ENCODE measurements around the gene TBC1D4.

TBC1D4 gene

DNA sequence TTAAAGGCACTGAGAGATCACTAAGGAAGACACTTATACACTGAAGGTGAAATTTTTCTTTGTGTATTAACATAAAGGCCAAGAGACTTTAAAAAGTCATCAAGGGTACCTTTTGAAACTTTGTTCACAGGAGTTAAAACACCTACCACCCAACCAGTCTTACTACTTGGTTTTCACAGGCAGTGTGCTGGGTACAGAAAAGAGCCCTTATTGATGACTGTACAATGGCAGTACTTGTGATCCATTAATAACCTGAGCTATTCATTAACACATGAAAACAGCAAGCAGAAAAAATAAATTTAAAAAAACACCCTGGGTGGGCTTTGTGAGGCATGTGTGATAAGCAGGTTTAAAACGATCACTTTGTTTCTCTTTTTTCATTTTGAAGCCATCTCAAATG lies 148.9 kb downstream of the TBC1D4 start:
- no peak overlapping the region for H3K4me3 ChIP-seq (ENCODE audit: low read depth, low read length)
- no peak for DNase-seq (ENCODE audit: low read depth)
- TF ChIP-seq, protein P1, sequence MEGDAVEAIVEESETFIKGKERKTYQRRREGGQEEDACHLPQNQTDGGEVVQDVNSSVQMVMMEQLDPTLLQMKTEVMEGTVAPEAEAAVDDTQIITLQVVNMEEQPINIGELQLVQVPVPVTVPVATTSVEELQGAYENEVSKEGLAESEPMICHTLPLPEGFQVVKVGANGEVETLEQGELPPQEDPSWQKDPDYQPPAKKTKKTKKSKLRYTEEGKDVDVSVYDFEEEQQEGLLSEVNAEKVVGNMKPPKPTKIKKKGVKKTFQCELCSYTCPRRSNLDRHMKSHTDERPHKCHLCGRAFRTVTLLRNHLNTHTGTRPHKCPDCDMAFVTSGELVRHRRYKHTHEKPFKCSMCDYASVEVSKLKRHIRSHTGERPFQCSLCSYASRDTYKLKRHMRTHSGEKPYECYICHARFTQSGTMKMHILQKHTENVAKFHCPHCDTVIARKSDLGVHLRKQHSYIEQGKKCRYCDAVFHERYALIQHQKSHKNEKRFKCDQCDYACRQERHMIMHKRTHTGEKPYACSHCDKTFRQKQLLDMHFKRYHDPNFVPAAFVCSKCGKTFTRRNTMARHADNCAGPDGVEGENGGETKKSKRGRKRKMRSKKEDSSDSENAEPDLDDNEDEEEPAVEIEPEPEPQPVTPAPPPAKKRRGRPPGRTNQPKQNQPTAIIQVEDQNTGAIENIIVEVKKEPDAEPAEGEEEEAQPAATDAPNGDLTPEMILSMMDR (IDR thresholded peaks at IDR 0.05; ENCODE audit: low read depth, low read length, missing control alignments) = no peak
- in situ Hi-C loops (cut with HindIII; ENCODE audit: low sequenced_read_pairs) = no loop called here

DNA sequence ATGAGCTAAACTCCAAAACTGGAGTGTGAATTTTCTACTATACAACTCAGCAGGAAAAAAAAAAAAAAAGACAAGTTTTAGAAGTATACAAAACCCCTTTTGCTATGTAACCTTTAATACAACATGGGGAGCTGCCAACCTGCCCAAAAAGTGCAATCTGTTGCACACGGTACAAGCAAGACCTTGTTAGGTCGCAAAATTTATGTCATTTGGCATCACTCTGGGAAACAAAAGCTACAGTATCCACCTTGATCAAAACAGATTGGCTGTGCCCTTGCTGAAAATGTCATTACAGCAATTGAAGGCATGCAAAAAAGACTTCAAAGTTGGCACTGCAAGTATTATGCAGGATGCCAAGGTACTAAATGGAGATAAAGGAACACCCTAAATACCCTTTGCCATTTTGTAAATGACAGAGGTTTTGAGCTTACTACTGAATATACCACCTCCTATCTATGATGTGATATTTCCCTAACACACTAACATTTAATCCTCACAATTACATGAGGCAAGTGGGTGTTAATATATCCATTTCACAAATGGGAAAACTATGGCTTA lies 150.1 kb downstream of the TBC1D4 start:
- in situ Hi-C loops (cut with HindIII; ENCODE audit: low sequenced_read_pairs) = no loop called here
- H3K4me3 ChIP-seq (ENCODE audit: low read depth, low read length) = no peak overlapping the region
- TF ChIP-seq, protein P1 (IDR thresholded peaks at IDR 0.05; ENCODE audit: low read depth, low read length, missing control alignments) = no peak
- no peak for DNase-seq (ENCODE audit: low read depth)

DNA sequence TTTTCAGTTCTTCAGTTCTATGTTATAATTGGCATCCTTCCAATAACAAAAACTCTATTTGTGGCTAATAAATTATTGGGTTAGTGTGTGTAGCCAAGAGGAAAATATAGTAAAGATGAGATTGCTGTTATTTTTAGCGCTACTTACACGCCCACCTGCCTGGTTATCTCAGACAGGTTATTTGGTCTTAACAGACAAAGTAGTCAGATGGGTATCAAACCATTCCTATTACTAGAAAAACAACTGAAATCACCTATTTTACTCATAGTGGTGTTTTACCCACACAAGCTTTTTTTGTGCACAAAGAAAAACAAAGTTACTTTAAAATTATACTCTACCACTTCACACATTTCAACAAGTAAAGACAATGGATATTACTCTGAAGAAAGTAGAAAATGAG lies 151.2 kb downstream of the TBC1D4 start:
- in situ Hi-C loops (cut with HindIII; ENCODE audit: low sequenced_read_pairs) = no loop called here
- DNase-seq (ENCODE audit: low read depth) = no peak
- H3K4me3 ChIP-seq (ENCODE audit: low read depth, low read length) = no peak overlapping the region
- TF ChIP-seq, protein P1 (IDR thresholded peaks at IDR 0.05; ENCODE audit: low read depth, low read length, missing control alignments) = no peak

DNA sequence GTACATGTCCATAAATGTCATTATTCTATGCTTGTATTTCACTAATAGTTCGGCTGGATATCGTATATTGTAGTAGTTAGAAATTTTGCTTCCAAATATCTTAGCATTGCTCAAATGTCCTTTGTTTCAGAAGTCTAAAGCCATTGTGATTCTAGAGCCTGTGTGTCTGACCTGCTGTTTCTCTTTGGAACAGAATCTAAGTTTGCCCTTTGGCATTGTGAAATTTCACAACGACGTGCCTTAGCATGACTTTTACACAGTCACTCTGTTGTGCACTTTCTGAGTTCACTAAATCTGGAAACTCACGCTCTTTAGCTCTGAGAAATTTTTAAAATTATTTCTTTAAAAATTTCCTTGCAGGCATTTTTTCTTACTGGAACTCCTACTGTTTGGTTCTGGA lies 152.2 kb downstream of the TBC1D4 start:
- no peak for DNase-seq (ENCODE audit: low read depth)
- in situ Hi-C loops (cut with HindIII; ENCODE audit: low sequenced_read_pairs) = no loop called here
- H3K4me3 ChIP-seq (ENCODE audit: low read depth, low read length) = no peak overlapping the region
- TF ChIP-seq, protein P1 (IDR thresholded peaks at IDR 0.05; ENCODE audit: low read depth, low read length, missing control alignments) = no peak

DNA sequence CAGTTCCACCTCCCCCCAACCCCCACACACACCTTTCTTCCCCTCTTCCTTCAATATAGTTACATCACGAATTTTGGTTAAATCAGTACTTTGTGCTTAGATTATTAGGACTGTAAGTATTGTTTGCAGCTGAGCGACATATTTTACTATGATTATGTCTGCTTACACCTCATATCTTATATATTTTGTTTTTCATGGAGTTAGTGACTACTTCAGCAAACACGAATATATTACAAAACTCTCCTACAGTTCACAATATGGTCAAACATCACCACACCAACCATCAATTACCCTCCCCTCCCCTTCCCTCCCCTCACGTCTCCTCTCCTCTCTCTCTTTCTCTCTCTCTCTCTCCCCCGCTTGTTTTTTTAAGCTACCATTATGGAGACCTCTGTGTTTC lies 152.9 kb downstream of the TBC1D4 start:
- H3K4me3 ChIP-seq (ENCODE audit: low read depth, low read length) = no peak overlapping the region
- in situ Hi-C loops (cut with HindIII; ENCODE audit: low sequenced_read_pairs) = no loop called here
- DNase-seq (ENCODE audit: low read depth) = no peak
- TF ChIP-seq, protein P1 (IDR thresholded peaks at IDR 0.05; ENCODE audit: low read depth, low read length, missing control alignments) = no peak

DNA sequence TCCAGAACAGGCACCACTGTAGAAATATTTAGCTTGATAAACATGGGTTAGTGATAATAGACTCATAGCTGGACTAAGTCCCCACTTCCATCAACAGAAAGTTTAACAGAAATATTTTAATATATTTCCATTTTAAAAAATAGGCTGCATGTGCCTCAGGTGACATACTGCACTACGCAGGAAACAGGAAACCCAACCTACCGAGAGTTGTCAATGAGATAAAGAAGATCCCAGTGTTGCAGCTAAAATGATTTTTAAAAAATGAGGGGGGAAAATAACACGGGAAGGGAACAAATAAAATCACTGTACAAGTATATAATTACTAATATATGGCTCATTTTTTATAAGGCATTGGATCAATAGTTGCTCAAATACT lies 154.8 kb downstream of the TBC1D4 start:
- in situ Hi-C loops (cut with HindIII; ENCODE audit: low sequenced_read_pairs) = no loop called here
- DNase-seq (ENCODE audit: low read depth) = no peak
- H3K4me3 ChIP-seq (ENCODE audit: low read depth, low read length) = no peak overlapping the region
- TF ChIP-seq, protein P1 (IDR thresholded peaks at IDR 0.05; ENCODE audit: low read depth, low read length, missing control alignments) = no peak

Data from astrocyte of the cerebellum (primary cell).